Activated CD8-positive, alpha-beta memory T cell treated with anti-CD3 and anti-CD28 coated beads, Interleukin-2, amount 50 U/mL, for 24 hours (primary cell): ENCODE data around the gene CLDN24.

Experiments used
- DNase-seq: peaks from one replicate; pipeline ENCODE4 v3.0.0-alpha.2; 2020; ENCODE audit errors: extremely low read depth

CLDN24 gene

DNA sequence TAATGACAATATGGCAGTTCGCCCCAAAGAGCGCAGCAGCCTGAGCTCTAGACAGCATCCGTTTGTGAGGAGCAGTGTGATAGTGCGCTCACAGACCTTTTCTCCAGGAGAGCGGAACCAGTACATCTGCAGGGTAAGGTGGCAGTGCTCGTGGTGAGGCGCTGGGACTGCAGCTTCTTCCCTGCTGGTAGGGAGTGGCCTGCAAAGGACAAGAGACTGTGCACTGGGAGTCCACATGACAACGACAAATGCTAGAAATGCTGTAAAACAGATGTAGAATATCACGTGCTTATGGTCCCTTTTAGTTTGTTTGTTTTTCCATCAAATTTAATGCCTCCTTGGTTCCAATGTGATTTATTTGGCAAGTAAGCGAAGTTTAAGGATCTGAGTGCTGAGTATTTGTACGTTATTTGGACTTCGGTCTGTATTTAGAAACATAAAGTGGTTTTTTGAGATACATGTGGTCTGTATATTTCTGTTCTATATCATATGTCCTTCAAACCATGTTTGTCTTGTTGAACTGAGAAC lies 37.9 kb downstream of the CLDN24 start:
- no peak for DNase-seq

DNA sequence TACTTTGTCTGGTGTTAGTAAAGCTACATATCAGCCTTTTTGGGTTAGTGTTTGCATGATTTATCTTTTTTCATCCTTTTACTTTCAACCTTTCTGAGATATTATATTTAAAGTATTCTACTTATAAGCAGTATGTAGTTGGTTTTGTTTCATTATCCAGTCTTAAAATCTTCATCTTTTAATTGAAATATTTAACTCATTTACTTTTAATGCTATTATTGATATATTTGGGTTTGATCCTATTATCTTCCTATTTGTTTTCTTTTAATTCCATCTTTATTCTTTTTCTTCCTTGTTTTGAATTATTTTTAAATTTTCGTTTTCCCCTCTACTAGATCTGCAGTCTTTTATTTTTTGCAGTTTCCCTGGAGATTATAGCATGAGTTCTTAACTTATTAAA lies 46.1 kb downstream of the CLDN24 start:
- DNase-seq = no peak

DNA sequence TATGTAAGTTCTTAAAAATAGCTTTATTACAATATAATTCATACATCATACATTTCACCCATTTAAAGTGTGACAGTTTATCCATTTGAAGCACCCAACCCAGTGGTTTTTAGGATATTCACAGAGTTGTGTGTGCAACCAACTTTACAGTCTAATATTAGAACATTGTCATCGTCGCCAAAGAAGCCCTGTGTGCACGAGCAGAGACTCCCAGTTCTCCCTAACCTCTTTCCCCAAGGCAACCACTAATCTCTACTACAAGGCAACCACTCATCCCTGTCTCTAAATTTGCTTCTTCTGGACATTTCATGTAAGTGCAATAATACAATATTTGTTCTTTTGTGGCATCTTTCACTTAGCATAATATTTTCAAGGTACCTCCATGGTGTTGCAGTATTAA lies 49.8 kb downstream of the CLDN24 start:
- no peak for DNase-seq
